Activated CD4-positive, alpha-beta T cell treated with anti-CD3 and anti-CD28 coated beads, Interleukin-2, amount 10 ng/mL, durations not matched to agents 7 days and 5 days (primary cell): ENCODE results near the gene NAPA. TPM values are rescaled to one million over a fixed set of nuclear protein-coding genes. Genes with fewer than 3 reads are reported as not detected.

Experiments
- CTCF ChIA-PET: fragments of 350-600 bp; sonication (Branson Sonifier 250); formaldehyde crosslinking; loops from one replicate; lab custom pipeline; 2021; ENCODE audit warnings: antibody characterized with exemption; lab: Charles Lee
- POLR2A ChIA-PET: fragments of 350-600 bp; sonication (Branson Sonifier 250); formaldehyde crosslinking; loops from one replicate; lab custom pipeline; 2021; ENCODE audit warnings: antibody characterized with exemption; lab: Charles Lee
- DNase-seq: peaks from one replicate; pipeline ENCODE4 v3.0.0-alpha.2; 2020
- H3K27ac Mint-ChIP-seq: one replicate; pipeline ENCODE4 v1.8.0; 2021; ENCODE audit warnings: mild to moderate bottlenecking, moderate library complexity, mixed read lengths
- H3K27me3 Mint-ChIP-seq: one replicate; pipeline ENCODE4 v1.8.0; 2021; ENCODE audit warnings: mixed read lengths
- H3K36me3 Mint-ChIP-seq: one replicate; pipeline ENCODE4 v1.8.0; 2021; ENCODE audit warnings: low read depth, mixed read lengths
- H3K4me1 Mint-ChIP-seq: one replicate; pipeline ENCODE4 v1.8.0; 2021; ENCODE audit warnings: mixed read lengths
- H3K4me3 Mint-ChIP-seq: one replicate; pipeline ENCODE4 v1.8.0; 2021; ENCODE audit warnings: mild to moderate bottlenecking, moderate library complexity, mixed read lengths
- H3K9me3 Mint-ChIP-seq: one replicate; pipeline ENCODE4 v1.8.0; 2021; ENCODE audit warnings: mixed read lengths
- total RNA-seq, 2 experiments: library from RNA; stranded (reverse); gene quantifications; one replicate each; pipeline ENCODE4 v1.2.3, GENCODE V29; 2021

Gene NAPA
- total RNA-seq, 2 experiments from 2014 or later: 121 to 133 TPM

DNA sequence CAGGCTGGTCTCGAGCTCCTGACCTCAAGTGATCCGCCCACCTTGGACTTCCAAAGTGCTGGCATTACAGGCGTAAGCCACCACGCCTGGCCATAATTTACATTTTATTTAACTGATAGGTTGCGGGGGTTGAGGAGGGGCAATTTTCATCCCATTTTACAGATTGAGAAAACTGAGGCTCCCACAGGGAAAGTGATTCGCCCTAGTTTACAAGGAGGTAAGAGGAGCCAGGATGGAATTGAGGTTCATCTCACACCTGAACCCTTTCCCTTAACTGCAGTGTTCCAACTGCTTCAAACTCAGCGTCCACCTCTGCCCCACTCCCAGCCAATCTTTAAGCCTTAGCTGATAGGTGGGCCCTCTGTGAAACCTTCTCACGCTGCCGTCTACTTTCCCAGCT lies 4.0 kb upstream of the NAPA start:
- no peaks in the 10 kb centered on the region for H3K9me3 Mint-ChIP-seq
- ChIA-PET POLR2A (no interaction called here), CTCF (interaction anchor here (0.6 to 3.5 kb wide), 3 partner anchors 11 to 63 kb away, joined by 3 to 17 read pairs (median 3); no protein-coding TSS in a partner anchor)
- H3K27me3 Mint-ChIP-seq: peaks cover 9% of the 10 kb centered on the region
- peaks cover 8% of the 10 kb centered on the region for H3K36me3 Mint-ChIP-seq
- peaks cover 73% of the 10 kb centered on the region for H3K4me1 Mint-ChIP-seq
- no peak overlapping the region for H3K4me3 Mint-ChIP-seq
- no peak for DNase-seq
- no peak overlapping the region for H3K27ac Mint-ChIP-seq

DNA sequence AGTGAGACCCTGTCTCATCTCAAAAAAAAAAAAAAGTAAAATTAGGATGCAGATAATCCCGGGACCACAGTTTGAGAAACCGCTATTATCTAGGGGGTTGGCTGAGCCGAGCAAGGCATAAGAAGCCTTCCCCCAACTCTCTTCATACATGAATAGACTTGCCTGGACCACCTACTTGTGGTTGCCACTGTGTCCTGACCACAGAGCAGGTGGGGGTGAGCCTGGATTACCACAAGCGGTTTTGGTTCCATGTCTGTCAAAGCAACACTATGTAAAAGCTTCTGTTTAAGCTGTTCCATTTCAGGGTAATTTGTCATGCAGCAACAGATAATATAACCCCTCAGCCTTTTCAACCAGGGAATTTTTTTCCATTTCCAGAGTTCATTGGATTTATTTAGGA lies 3.3 kb upstream of the NAPA start:
- POLR2A ChIA-PET: no interaction called here
- Mint-ChIP-seq H3K4me1 (peaks cover 74% of the 10 kb centered on the region), H3K9me3 (no peaks in the 10 kb centered on the region), H3K36me3 (peaks cover 10% of the 10 kb centered on the region), H3K4me3 (peak overlapping the region; percentile 51), H3K27ac (peak overlapping the region; percentile 99), H3K27me3 (peaks cover 5% of the 10 kb centered on the region)
- CTCF ChIA-PET: interaction anchor here (0.6 to 0.9 kb wide), 2 partner anchors 33 to 63 kb away, joined by 3 read pairs; no protein-coding TSS in a partner anchor
- DNase-seq: peak; percentile 76

DNA sequence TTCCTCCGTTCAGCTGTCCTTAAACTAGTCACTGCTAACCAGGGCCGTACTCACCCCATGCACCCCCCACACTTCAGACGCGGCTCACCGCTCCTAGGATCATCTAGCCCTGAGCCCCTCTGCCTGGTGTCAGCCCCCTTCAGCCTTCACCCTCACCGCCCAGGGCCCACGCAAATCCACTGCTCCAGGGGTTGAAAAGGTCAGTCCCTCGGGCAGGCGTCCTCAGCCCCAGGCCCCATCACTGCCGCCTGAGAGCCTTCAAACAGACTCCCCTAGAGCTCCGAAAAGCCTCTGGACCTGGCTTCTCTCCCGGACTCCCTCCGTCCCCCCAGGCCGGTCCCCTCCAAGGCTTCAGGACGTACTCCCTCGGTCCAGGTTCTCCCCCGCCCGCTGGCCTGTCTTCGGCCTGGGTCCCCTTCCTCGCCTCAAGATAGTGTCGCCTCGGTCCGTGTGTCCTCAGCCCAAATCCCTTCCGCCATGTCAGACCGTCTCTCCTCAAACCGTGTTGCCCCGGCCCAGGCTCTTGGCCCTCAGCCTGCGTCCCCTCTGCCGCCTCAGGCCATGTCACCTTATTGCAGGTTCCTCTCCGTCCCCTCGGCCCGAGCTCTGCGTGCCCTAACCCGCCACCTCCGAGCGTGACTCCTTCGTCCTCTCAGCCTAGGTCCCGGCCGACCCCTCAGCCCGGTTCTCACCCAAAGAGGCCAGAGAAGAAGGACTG lies 553 bp downstream of the NAPA start:
- H3K36me3 Mint-ChIP-seq: peaks cover 18% of the 10 kb centered on the region
- no peak for DNase-seq
- POLR2A ChIA-PET: interaction anchor here (0.7 kb wide), 1 partner anchor 23 kb away, joined by 13 read pairs; no protein-coding TSS in a partner anchor
- H3K27me3 Mint-ChIP-seq: no peaks in the 10 kb centered on the region
- H3K9me3 Mint-ChIP-seq: no peaks in the 10 kb centered on the region
- peaks cover 88% of the 10 kb centered on the region for H3K4me1 Mint-ChIP-seq
- CTCF ChIA-PET: interaction anchor here (1.1 to 5.0 kb wide), 6 partner anchors 8 to 30 kb away, joined by 3 to 17 read pairs (median 6); partner anchors contain the start of gene KPTN
- peak overlapping the region; percentile 99 for H3K27ac Mint-ChIP-seq
- peak overlapping the region; percentile 90 for H3K4me3 Mint-ChIP-seq

DNA sequence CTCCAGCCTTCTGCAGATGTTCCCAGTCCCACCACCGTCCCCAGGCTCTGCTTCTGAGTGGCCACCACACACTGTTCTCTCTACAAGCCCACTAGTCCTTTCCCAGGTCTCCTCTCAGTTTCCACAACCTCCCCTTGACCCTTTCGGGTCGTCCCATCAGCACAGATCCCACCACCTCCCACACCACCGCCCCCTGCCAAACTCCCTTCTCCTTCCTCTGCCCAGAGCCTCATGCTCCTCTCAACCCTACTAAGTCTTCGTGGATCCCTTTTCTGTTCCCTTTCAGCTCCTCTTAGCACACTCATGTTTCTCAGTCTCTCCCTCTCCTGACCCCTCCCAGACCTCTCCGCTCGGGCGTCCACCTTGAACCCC lies 1.9 kb downstream of the NAPA start:
- Mint-ChIP-seq H3K4me3 (peak overlapping the region; percentile 90), H3K27ac (peak overlapping the region; percentile 99), H3K27me3 (no peaks in the 10 kb centered on the region), H3K4me1 (peaks cover 78% of the 10 kb centered on the region), H3K36me3 (peaks cover 18% of the 10 kb centered on the region), H3K9me3 (no peaks in the 10 kb centered on the region)
- no peak for DNase-seq
- ChIA-PET POLR2A (no interaction called here), CTCF (interaction anchor here (0.5 to 5.0 kb wide), 5 partner anchors 18 to 1149 kb away, joined by 3 to 17 read pairs (median 3); partner anchors contain the start of gene KPTN)

DNA sequence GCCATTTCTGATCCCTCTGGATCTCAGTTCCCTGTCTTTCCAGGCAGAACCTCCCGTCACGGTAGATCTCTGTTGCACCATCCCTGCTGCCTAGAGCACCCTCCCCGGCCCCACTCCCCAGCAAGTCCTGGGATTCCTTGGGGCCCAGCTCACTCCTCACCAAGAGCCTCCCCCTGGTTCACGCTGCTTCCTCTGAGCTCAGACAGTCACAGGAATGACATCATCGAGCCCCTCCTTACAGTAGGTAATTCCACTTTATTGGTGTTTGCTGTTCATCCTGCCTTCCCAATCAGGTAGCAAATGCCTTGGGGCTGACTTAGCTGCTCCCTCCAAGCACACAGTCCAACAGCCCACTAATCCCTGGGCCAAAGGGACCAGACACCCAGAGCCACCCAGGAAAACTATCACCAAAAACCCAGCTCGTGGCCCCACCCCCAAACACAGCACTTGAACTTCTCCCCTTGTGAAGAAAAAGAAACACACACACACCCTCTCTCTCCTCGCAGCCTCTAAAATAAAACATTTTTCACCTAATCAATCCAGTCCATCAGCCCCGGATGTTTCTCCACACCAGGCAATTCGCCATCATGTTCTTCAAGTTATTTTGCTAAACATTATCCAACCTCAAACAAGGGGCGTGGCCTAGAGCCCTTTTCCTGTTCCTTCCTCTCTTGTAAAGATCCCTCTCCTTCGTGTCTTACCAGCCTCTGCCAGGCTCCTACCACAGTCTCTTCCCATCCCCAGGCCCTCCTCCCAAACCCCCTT lies 2.5 kb downstream of the NAPA start:
- peaks cover 18% of the 10 kb centered on the region for H3K36me3 Mint-ChIP-seq
- H3K9me3 Mint-ChIP-seq: no peaks in the 10 kb centered on the region
- CTCF ChIA-PET: interaction anchor here (0.6 to 5.0 kb wide), 3 partner anchors 17 to 104 kb away, joined by 3 to 17 read pairs (median 3); partner anchors contain the start of gene KPTN
- H3K4me3 Mint-ChIP-seq: peak overlapping the region; percentile 90
- peak overlapping the region; percentile 99 for H3K27ac Mint-ChIP-seq
- POLR2A ChIA-PET: no interaction called here
- no peaks in the 10 kb centered on the region for H3K27me3 Mint-ChIP-seq
- H3K4me1 Mint-ChIP-seq: peaks cover 73% of the 10 kb centered on the region
- peak; percentile 40 for DNase-seq

DNA sequence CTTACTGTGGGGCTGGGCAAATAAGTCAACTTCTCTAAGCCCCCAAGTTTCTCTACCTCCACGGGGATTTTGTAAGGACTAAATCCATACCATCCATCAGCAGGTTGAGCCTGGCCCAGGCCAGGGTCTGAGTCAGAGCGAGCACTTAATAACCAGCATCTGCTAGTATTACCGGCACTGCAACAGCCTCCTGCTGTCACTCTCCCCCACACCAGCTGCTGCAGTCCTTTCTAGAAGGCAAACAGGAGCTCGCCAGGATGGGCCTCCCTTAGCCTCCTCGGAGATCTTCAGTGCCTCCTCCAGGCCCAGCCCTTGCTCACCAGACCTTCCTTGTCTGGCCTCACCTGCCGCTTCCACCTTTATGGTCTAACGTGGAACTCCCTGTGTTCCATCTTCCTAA lies 3.2 kb downstream of the NAPA start:
- no peak overlapping the region for H3K4me3 Mint-ChIP-seq
- H3K4me1 Mint-ChIP-seq: peaks cover 66% of the 10 kb centered on the region
- peak overlapping the region; percentile 99 for H3K27ac Mint-ChIP-seq
- POLR2A ChIA-PET: no interaction called here
- no peaks in the 10 kb centered on the region for H3K27me3 Mint-ChIP-seq
- CTCF ChIA-PET: interaction anchor here (0.6 to 5.0 kb wide), 3 partner anchors 9 to 250 kb away, joined by 3 to 17 read pairs (median 7); partner anchors contain the start of gene KPTN
- H3K36me3 Mint-ChIP-seq: peaks cover 18% of the 10 kb centered on the region
- H3K9me3 Mint-ChIP-seq: no peaks in the 10 kb centered on the region
- no peak for DNase-seq

DNA sequence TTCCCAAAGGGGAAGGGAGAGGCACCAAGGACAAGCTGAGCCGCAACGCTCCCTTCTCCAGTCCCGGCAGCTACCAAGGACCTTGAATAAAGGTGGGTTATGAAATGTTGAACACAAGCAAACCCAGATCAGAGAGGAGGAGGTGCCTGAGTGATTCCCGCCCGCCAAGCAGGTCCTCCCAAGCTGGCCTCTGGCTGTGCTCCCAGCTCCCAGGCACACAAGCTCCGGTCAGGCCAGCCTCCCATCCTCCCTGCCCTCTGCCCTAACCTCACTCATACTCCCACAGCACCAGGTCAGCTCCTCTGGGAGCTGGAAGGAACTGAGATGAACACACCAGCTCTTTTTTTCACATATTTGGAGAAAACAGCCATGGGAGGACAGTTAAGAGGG lies 3.7 kb downstream of the NAPA start:
- H3K4me3 Mint-ChIP-seq: no peak overlapping the region
- DNase-seq: no peak
- H3K27ac Mint-ChIP-seq: peak overlapping the region; percentile 25
- H3K27me3 Mint-ChIP-seq: no peaks in the 10 kb centered on the region
- no peaks in the 10 kb centered on the region for H3K9me3 Mint-ChIP-seq
- ChIA-PET POLR2A (no interaction called here), CTCF (interaction anchor here (0.6 to 5.0 kb wide), 6 partner anchors 9 to 249 kb away, joined by 3 to 17 read pairs (median 3); partner anchors contain the start of gene KPTN)
- H3K4me1 Mint-ChIP-seq: peaks cover 60% of the 10 kb centered on the region
- H3K36me3 Mint-ChIP-seq: peaks cover 18% of the 10 kb centered on the region

DNA sequence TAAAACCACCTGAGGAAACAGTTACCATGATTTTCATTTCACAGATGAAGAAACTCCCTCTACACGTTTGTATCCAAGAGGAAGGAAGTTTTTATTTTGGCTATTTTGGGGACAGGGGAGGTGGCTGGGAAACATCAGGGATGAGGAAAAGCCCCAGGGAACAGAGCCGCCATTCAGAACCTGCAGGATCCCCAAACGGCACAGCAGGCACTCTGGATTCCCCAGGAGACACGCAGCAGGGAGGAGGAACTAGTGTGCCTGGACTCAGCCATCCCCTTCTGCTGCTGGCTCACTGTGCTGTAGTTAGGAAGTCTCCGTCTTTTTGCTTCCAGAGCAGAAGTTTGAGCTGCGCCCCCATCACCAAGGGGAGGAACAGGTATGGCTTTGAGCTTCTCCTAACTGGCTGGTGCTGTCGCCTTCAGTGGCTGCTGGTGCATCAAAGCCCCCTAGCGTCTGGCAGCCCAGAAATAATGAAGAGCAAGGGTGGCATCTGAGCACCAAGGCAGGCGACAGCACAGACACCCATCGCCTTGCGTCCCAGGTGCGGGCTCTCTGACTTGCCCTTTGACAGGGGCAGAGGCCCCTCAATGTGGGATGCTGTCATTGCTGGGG lies 4.2 kb downstream of the NAPA start:
- Mint-ChIP-seq H3K9me3 (no peaks in the 10 kb centered on the region), H3K4me1 (peaks cover 55% of the 10 kb centered on the region), H3K27me3 (no peaks in the 10 kb centered on the region), H3K36me3 (peaks cover 18% of the 10 kb centered on the region), H3K27ac (peak overlapping the region; percentile 60), H3K4me3 (no peak overlapping the region)
- DNase-seq: no peak
- POLR2A ChIA-PET: interaction anchor here (0.7 kb wide), 1 partner anchor 12 kb away, joined by 3 read pairs; no protein-coding TSS in a partner anchor
- CTCF ChIA-PET: interaction anchor here (0.6 to 5.0 kb wide), 6 partner anchors 8 to 27 kb away, joined by 3 to 17 read pairs (median 3); partner anchors contain the start of gene KPTN

DNA sequence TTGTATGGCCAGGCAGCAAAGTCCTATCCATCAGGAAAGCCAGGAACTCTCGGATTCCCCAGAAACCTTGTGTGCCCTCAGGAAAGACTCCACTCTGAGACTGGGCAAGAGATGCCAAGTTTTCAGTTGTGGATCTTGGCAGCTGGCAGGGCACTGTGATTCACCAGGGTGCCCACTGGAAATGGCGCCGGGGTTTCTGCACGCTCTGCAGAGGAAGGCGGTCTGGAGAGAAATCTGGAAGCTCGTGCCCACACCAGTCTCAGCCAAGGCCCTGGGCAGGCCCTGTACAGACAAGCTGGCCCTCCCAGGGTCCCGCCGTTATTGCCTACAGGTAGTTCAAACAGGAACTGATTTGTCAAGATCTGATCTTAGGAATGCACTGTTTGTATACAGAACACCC lies 4.9 kb downstream of the NAPA start:
- Mint-ChIP-seq H3K27me3 (no peaks in the 10 kb centered on the region), H3K27ac (peak overlapping the region; percentile 60), H3K36me3 (peaks cover 19% of the 10 kb centered on the region), H3K9me3 (no peaks in the 10 kb centered on the region), H3K4me3 (no peak overlapping the region), H3K4me1 (peaks cover 52% of the 10 kb centered on the region)
- DNase-seq: no peak
- ChIA-PET CTCF (interaction anchor here (1.2 to 5.0 kb wide), 2 partner anchors 20 to 26 kb away, joined by 3 to 17 read pairs; partner anchors contain the start of gene KPTN), POLR2A (interaction anchor here (0.5 to 0.7 kb wide), 2 partner anchors 11 to 39 kb away, joined by 3 read pairs; no protein-coding TSS in a partner anchor)

DNA sequence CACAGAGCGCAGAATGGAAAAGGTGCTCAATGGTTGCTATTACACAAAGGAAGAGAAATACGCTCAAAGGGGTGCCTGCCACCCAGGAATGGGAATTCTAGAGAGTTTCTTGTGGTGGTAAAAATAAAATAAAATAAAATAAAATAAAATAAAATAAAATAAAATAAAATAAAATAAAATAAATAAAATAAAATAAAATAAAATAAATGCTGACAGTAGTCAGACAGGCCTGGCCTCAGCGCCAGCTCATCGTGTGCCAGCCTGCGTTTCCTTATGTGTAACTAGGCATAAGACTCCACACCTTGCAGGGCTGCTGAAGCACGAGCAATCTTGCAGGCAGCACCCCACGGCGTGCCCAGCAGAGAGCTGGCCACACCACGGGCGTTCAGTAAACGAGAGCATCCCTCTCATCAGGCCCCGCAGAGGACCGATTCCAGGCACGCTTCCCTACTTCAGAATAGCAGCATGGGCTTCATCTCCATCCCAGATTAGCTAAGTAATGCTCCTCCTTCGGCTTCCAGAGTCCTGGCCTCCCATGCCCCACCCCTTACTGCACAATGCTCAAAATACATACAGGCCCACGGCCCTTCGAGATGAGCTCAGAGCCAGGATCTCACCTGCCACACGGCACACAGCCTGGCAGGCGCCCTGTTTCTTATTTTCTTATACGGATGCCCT lies 5.6 kb downstream of the NAPA start:
- H3K4me3 Mint-ChIP-seq: no peak overlapping the region
- no peak for DNase-seq
- H3K9me3 Mint-ChIP-seq: no peaks in the 10 kb centered on the region
- peaks cover 15% of the 10 kb centered on the region for H3K36me3 Mint-ChIP-seq
- H3K27ac Mint-ChIP-seq: no peak overlapping the region
- no peaks in the 10 kb centered on the region for H3K27me3 Mint-ChIP-seq
- CTCF ChIA-PET: interaction anchor here (0.5 to 1.2 kb wide), 2 partner anchors 19 to 669 kb away, joined by 3 to 5 read pairs; no protein-coding TSS in a partner anchor
- peaks cover 49% of the 10 kb centered on the region for H3K4me1 Mint-ChIP-seq
- POLR2A ChIA-PET: no interaction called here

DNA sequence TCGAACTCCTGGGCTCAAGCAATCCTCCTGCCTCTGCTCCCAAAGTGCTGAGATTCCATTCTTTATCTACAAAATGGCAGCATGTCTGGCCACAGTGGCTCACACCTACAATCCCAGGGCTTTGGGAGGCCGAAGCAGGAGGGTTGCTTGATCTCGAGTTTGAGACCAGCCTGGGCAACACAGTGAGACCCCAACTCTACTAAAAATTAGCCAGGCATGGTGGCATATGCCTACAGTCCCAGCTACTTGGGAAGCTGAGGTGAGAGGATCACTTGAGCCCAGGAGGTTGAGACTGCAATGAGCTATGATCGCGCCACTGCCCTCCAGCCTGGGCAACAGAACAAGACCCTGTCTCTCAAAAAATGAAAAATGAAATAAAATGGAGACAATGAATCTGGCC lies 6.1 kb downstream of the NAPA start:
- ChIA-PET CTCF (interaction anchor here (0.6 kb wide), 2 partner anchors 52 to 213 kb away, joined by 3 read pairs; no protein-coding TSS in a partner anchor), POLR2A (no interaction called here)
- Mint-ChIP-seq H3K4me3 (no peak overlapping the region), H3K27me3 (no peaks in the 10 kb centered on the region), H3K27ac (no peak overlapping the region), H3K9me3 (no peaks in the 10 kb centered on the region), H3K36me3 (peaks cover 12% of the 10 kb centered on the region), H3K4me1 (peaks cover 45% of the 10 kb centered on the region)
- no peak for DNase-seq
